ENCODE results near the gene AHCYL1. TPM values are rescaled to one million over a fixed set of nuclear protein-coding genes. Genes with fewer than 3 reads are reported as not detected.

AHCYL1 gene
- total and polyA plus RNA-seq, 4 donors: 24.9 to 40.7 (median 30.3) TPM

DNA sequence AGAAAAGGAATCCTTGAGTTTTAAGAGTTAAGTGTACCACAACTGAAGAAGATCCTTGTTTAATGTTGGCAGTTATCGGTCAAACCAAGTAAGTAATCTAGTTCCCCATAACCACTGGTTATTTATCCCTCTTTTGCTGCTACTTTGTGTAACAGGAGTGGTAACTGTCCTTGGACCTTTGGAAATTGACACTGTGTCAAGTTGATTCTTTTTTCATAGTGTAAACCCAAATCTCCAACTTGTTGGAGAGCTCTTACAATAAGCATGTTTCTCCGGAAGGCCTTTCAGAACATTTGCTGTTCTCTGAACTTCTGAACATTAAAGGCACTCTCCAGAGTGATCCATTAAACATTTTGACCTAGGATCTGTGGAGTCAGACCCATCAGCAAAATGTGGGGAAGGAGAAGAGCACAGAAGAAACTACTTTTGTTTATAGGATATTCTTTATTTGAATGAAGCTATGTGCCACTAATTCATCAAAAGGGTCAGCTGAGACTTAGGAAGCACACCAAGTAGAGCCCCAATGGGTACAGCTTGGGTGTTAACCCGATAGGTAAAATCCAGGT, 3.9 kb downstream of the AHCYL1 start:
- 66% methylated on average over 3 of the region's 3 CpGs for WGBS
- Histone ChIP-seq H3K9me3 (ENCODE audit: control insufficient read depth in 4 of 4, low read length in 3 of 4) (no peaks in the 10 kb centered on the region), H3K9ac (ENCODE audit: low read depth in 1 of 2, low read length in 2 of 2) (no peak overlapping the region), H3K4me3 (ENCODE audit: low read depth in 1 of 3, low read length in 3 of 3) (no peak overlapping the region), H3K27me3 (ENCODE audit: control insufficient read depth in 4 of 4, insufficient read depth in 4 of 4, low read length in 3 of 4) (no peaks in the 10 kb centered on the region), H3K4me1 (ENCODE audit: control insufficient read depth in 4 of 4, insufficient read depth in 4 of 4, low read length in 3 of 4) (peaks cover 4 to 64% (median 54%) of the 10 kb centered on the region in 4 donors), H3K27ac (ENCODE audit: low read depth in 1 of 2, low read length in 2 of 2) (peak overlapping the region in 1 of 2 donors; percentile 6), H3K36me3 (ENCODE audit: control insufficient read depth in 4 of 4, insufficient read depth in 3 of 4, low read depth in 1 of 4, low read length in 3 of 4) (no peaks in the 10 kb centered on the region)
- TF ChIP-seq SP1 (IDR thresholded peaks at IDR 0.05): no peak
- TF ChIP-seq NR2F2 (IDR thresholded peaks at IDR 0.05): no peak
- TF ChIP-seq GABPA (IDR thresholded peaks at IDR 0.05 in 1 of 2, conservative IDR thresholded peaks at IDR 0.05 in 1 of 2): no peak
- TF ChIP-seq, protein P1, sequence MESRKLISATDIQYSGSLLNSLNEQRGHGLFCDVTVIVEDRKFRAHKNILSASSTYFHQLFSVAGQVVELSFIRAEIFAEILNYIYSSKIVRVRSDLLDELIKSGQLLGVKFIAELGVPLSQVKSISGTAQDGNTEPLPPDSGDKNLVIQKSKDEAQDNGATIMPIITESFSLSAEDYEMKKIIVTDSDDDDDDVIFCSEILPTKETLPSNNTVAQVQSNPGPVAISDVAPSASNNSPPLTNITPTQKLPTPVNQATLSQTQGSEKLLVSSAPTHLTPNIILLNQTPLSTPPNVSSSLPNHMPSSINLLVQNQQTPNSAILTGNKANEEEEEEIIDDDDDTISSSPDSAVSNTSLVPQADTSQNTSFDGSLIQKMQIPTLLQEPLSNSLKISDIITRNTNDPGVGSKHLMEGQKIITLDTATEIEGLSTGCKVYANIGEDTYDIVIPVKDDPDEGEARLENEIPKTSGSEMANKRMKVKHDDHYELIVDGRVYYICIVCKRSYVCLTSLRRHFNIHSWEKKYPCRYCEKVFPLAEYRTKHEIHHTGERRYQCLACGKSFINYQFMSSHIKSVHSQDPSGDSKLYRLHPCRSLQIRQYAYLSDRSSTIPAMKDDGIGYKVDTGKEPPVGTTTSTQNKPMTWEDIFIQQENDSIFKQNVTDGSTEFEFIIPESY (IDR thresholded peaks at IDR 0.05): no peak
- TF ChIP-seq HNF4A (conservative IDR thresholded peaks at IDR 0.05): peak; percentile 34 to 51
- peak; percentile 14 for TF ChIP-seq FOXA2 (IDR thresholded peaks at IDR 0.05)
- DNase-seq (ENCODE audit: low spot score): no peak

GRCh38 chr1:109989506-109990301, 5.1 kb downstream of the AHCYL1 start:
- no peak for TF ChIP-seq EGR1 (IDR thresholded peaks at IDR 0.05; ENCODE audit: low read depth in 2 of 2)
- TF ChIP-seq, protein P2, sequence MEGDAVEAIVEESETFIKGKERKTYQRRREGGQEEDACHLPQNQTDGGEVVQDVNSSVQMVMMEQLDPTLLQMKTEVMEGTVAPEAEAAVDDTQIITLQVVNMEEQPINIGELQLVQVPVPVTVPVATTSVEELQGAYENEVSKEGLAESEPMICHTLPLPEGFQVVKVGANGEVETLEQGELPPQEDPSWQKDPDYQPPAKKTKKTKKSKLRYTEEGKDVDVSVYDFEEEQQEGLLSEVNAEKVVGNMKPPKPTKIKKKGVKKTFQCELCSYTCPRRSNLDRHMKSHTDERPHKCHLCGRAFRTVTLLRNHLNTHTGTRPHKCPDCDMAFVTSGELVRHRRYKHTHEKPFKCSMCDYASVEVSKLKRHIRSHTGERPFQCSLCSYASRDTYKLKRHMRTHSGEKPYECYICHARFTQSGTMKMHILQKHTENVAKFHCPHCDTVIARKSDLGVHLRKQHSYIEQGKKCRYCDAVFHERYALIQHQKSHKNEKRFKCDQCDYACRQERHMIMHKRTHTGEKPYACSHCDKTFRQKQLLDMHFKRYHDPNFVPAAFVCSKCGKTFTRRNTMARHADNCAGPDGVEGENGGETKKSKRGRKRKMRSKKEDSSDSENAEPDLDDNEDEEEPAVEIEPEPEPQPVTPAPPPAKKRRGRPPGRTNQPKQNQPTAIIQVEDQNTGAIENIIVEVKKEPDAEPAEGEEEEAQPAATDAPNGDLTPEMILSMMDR (IDR thresholded peaks at IDR 0.05; ENCODE audit: low read depth, low read length, missing input control): no peak
- no peak for TF ChIP-seq TAF1 (conservative IDR thresholded peaks at IDR 0.05)
- TF ChIP-seq YY1 (IDR thresholded peaks at IDR 0.05): no peak
- no peak for TF ChIP-seq FOXA1 (IDR thresholded peaks at IDR 0.05)
- no peak for TF ChIP-seq GABPA (IDR thresholded peaks at IDR 0.05 in 1 of 2, conservative IDR thresholded peaks at IDR 0.05 in 1 of 2)
- no peak for TF ChIP-seq HNF4G (IDR thresholded peaks at IDR 0.05)
- TF ChIP-seq, protein P3, sequence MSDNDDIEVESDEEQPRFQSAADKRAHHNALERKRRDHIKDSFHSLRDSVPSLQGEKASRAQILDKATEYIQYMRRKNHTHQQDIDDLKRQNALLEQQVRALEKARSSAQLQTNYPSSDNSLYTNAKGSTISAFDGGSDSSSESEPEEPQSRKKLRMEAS (IDR thresholded peaks at IDR 0.05): no peak
- TF ChIP-seq NR2F2 (IDR thresholded peaks at IDR 0.05): no peak
- TF ChIP-seq, protein P4, sequence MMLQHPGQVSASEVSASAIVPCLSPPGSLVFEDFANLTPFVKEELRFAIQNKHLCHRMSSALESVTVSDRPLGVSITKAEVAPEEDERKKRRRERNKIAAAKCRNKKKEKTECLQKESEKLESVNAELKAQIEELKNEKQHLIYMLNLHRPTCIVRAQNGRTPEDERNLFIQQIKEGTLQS (IDR thresholded peaks at IDR 0.05): no peak
- TF ChIP-seq, protein P1 (IDR thresholded peaks at IDR 0.05): no peak
- TF ChIP-seq JUND (IDR thresholded peaks at IDR 0.05): no peak
- no peak for TF ChIP-seq RXRA (IDR thresholded peaks at IDR 0.05)
- no peak for TF ChIP-seq RAD21 (IDR thresholded peaks at IDR 0.05)

More at GRCh38 chr1:109989506-109990301, 5.1 kb downstream of the AHCYL1 start:
- WGBS: 79% methylated on average over 9 of the region's 9 CpGs
- no peak for DNase-seq (ENCODE audit: low spot score)
- Histone ChIP-seq H3K9ac (ENCODE audit: low read depth in 1 of 2, low read length in 2 of 2) (no peak overlapping the region), H3K9me3 (ENCODE audit: control insufficient read depth in 4 of 4, low read length in 3 of 4) (no peaks in the 10 kb centered on the region), H3K27me3 (ENCODE audit: control insufficient read depth in 4 of 4, insufficient read depth in 4 of 4, low read length in 3 of 4) (no peaks in the 10 kb centered on the region), H3K4me1 (ENCODE audit: control insufficient read depth in 4 of 4, insufficient read depth in 4 of 4, low read length in 3 of 4) (peaks cover 2 to 62% (median 49%) of the 10 kb centered on the region in 4 donors), H3K27ac (ENCODE audit: low read depth in 1 of 2, low read length in 2 of 2) (no peak overlapping the region), H3K4me3 (ENCODE audit: low read depth in 1 of 3, low read length in 3 of 3) (no peak overlapping the region), H3K36me3 (ENCODE audit: control insufficient read depth in 4 of 4, insufficient read depth in 3 of 4, low read depth in 1 of 4, low read length in 3 of 4) (no peaks in the 10 kb centered on the region)
